Thoracic aorta (tissue), 2 donors: Measurements from ENCODE around the gene SCNM1. TPM values are rescaled to one million over a fixed set of nuclear protein-coding genes. Genes with fewer than 3 reads are reported as not detected.
A peak's percentile ranks its signal among the peaks of the same experiment; 100 is the strongest.
"Not testable (repeated sequence)": the region's sequence is repeated elsewhere in the genome, so short reads cannot be mapped to it uniquely, and the experiment has no call there.

Experiments
- ATAC-seq: fragments of 150-250 bp; one replicate; pipeline ENCODE4 v1.8.0; 2017; ENCODE audit warnings: low read depth; ENCODE audit not compliant: insufficient number of reproducible peaks, low FRiP score
- DNase-seq: peaks from one replicate; pipeline ENCODE4 v3.0.0-alpha.2; 2020; ENCODE audit warnings: low spot score
- H3K27ac ChIP-seq, 2 donors: fragments of 200-600 bp; sonication (generic); 1 replicate in 1 of 2; 2 replicates in 1 of 2; pipeline ENCODE4 v1.5.1; 2016; ENCODE audit warnings: mild to moderate bottlenecking in 2 of 2, moderate library complexity in 2 of 2
- H3K27me3 ChIP-seq: fragments of 200-600 bp; sonication (generic); replicated peaks from 2 replicates; pipeline ENCODE4 v1.6.0; 2016; ENCODE audit warnings: mild to moderate bottlenecking; ENCODE audit not compliant: insufficient read depth
- H3K36me3 ChIP-seq: fragments of 200-600 bp; sonication (generic); one replicate; pipeline ENCODE4 v1.5.1; 2016
- H3K4me1 ChIP-seq, 2 donors: fragments of 200-600 bp; sonication (generic); 1 replicate in 1 of 2; 2 replicates in 1 of 2; pipeline versions ENCODE4 v1.5.1 to v1.6.0; 2016; ENCODE audit warnings: low read depth in 2 of 2, mild to moderate bottlenecking in 1 of 2; ENCODE audit not compliant: control insufficient read depth in 1 of 2
- H3K4me3 ChIP-seq: fragments of 200-600 bp; sonication (generic); 2 replicates; pipeline ENCODE4 v1.5.1; 2016; ENCODE audit warnings: mild to moderate bottlenecking
- H3K9me3 ChIP-seq: fragments of 200-600 bp; sonication (generic); 2 replicates; pipeline ENCODE4 v1.5.1; 2016
- CTCF ChIP-seq: fragments of 200-600 bp; sonication (generic); IDR thresholded peaks from one replicate; pipeline ENCODE4 v1.5.1; 2019; ENCODE audit warnings: antibody characterized with exemption
- total RNA-seq, 2 donors: library from RNA; depleted of rRNA; stranded (reverse); fragments of >200 nt; gene quantifications; one replicate each; pipeline versions ENCODE4 v1.1.0 to v1.2.3, GENCODE V29; 2016

Gene SCNM1
- total RNA-seq, 2 donors from 2014 or later = 19.1 to 27.7 TPM

GRCh38 chr1:151193304-151193703 is 27.4 kb downstream of the SCNM1 start:
- DNase-seq (no peak), ATAC-seq (no peak)
- Histone ChIP-seq H3K36me3 (no peaks in the 10 kb centered on the region), H3K27me3 (no peaks in the 10 kb centered on the region), H3K27ac (no peak overlapping the region), H3K4me1 (peaks cover 17 to 24% of the 10 kb centered on the region in 2 donors), H3K9me3 (no peaks in the 10 kb centered on the region), H3K4me3 (no peak overlapping the region)
- TF ChIP-seq CTCF = no peak

DNA sequence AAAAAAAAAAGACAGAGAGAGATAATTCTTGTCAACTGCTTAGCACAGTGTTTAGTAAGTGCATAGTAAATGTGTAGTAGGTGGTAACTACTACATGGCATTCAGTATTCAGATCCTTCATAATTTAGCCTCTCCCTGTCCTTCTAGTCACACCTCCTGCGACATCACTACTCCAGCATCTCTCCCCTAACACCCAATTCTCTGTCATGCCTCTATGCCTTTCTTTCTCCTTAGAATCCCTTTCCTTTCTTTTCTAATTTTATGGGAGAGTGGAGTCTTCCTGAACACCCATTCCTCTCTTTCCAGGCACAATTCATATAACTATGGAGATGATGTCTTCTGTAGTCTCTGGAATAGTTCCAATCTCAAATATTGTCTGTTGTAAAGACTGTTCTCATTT is 27.9 kb downstream of the SCNM1 start:
- Histone ChIP-seq H3K9me3 (no peaks in the 10 kb centered on the region), H3K4me3 (no peak overlapping the region), H3K27me3 (no peaks in the 10 kb centered on the region), H3K36me3 (no peaks in the 10 kb centered on the region), H3K4me1 (peaks cover 11 to 19% of the 10 kb centered on the region in 2 donors), H3K27ac (no peak overlapping the region)
- no peak for TF ChIP-seq CTCF
- no peak for DNase-seq
- no peak for ATAC-seq

GRCh38 chr1:151194894-151195594 is 29.1 kb downstream of the SCNM1 start:
- H3K9me3 ChIP-seq, H3K27ac ChIP-seq, H3K27me3 ChIP-seq, H3K4me3 ChIP-seq, H3K36me3 ChIP-seq, ATAC-seq: not testable (repeated sequence)
- peak; percentile 49 for DNase-seq
- H3K4me1 ChIP-seq = peaks cover 8 to 22% of the 10 kb centered on the region in 2 donors

DNA sequence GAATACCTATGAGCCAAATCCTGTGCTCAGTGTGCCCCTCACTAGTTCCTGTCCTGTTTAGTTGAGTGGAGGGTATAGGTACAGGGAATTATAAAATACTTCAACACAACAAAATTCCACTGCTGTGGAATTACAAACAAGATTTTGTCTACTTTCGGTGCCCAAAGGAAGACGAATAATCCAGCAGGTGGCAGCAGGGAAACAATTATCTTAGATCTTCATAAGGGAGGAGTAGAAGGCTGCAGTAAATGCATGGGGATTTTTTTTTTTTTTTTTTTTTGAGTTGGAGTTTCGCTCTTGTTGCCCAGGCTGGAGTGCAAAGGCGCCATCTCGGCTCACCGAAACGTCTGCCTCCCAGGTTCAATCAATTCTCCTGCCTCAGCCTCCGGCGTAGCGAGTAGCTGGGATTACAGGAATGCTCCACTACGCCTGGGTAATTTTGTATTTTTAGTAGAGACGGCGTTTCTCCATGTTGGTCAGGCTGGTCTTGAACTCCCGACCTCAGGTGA is 30.4 kb downstream of the SCNM1 start:
- ATAC-seq (peak; percentile 11), DNase-seq (no peak)
- H3K27ac ChIP-seq = peak overlapping the region; percentile 53 to 55
- peak; percentile 37 for TF ChIP-seq CTCF
- no peaks in the 10 kb centered on the region for H3K27me3 ChIP-seq
- no peaks in the 10 kb centered on the region for H3K9me3 ChIP-seq
- H3K36me3 ChIP-seq = no peaks in the 10 kb centered on the region
- peak overlapping the region; percentile 47 for H3K4me3 ChIP-seq
- peaks cover 9 to 20% of the 10 kb centered on the region in 2 donors for H3K4me1 ChIP-seq

- H3K9me3 ChIP-seq = no peaks in the 10 kb centered on the region
- DNase-seq (no peak), ATAC-seq (no peak)
- H3K27me3 ChIP-seq = no peaks in the 10 kb centered on the region
- no peak for TF ChIP-seq CTCF
- H3K4me3 ChIP-seq = peak overlapping the region; percentile 94
- peak overlapping the region; percentile 44 to 97 for H3K27ac ChIP-seq
- H3K36me3 ChIP-seq = peaks cover 4% of the 10 kb centered on the region
- peaks cover 9 to 35% of the 10 kb centered on the region in 2 donors for H3K4me1 ChIP-seq
Observed at GRCh38 chr1:151197863-151198253, 31.9 kb downstream of the SCNM1 start.
